OCI-LY7 (cell line): Measurements from ENCODE around the gene CHMP1A. TPM values are rescaled to one million over a fixed set of nuclear protein-coding genes. Genes with fewer than 3 reads are reported as not detected.

Source experiments
- BruUV-seq: library from RNA; stranded (reverse); fragments of 400-500 nt; replicated peaks from 2 replicates; lab custom pipeline; 2021; lab: Mats Ljungman, UMichigan
- CTCF ChIA-PET: fragments of 300-600 bp; sonication (Branson Sonifier 250); formaldehyde crosslinking; loops from one replicate; lab custom pipeline; 2022; ENCODE audit warnings: antibody characterized with exemption; ENCODE audit not compliant: unreplicated experiment; lab: Charles Lee
- POLR2A ChIA-PET: fragments of 300-600 bp; sonication (Branson Sonifier 250); formaldehyde crosslinking; loops from one replicate; lab custom pipeline; 2022; ENCODE audit warnings: antibody characterized with exemption; lab: Charles Lee
- DNase-seq: peaks from one replicate; pipeline ENCODE4 v3.0.0-alpha.2; 2015; ENCODE audit warnings: low spot score
- H2AFZ ChIP-seq: fragments of 200-600 bp; sonication (generic), shearing (Covaris generic); 2 replicates; pipeline ENCODE4 v1.6.1; 2014; ENCODE audit warnings: mild to moderate bottlenecking, antibody characterized with exemption, low read length, moderate library complexity
- H3K27ac ChIP-seq: fragments of 200-600 bp; sonication (generic); 2 replicates; pipeline ENCODE4 v1.5.1; 2014; ENCODE audit warnings: mixed run types, low read depth, mild to moderate bottlenecking, moderate library complexity, low read length, inconsistent platforms; ENCODE audit not compliant: poor library complexity, severe bottlenecking
- H3K36me3 ChIP-seq: fragments of 200-600 bp; sonication (generic); 2 replicates; pipeline ENCODE4 v1.6.1; 2014; ENCODE audit warnings: mild to moderate bottlenecking, antibody characterized with exemption, low read length, moderate library complexity, mixed read lengths; ENCODE audit not compliant: insufficient read depth
- H3K4me1 ChIP-seq: fragments of 200-600 bp; sonication (generic); 2 replicates; pipeline ENCODE4 v1.5.1; 2014; ENCODE audit warnings: mild to moderate bottlenecking, low read length; ENCODE audit not compliant: insufficient read depth, poor library complexity, severe bottlenecking
- H3K4me2 ChIP-seq: fragments of 200-600 bp; sonication (generic); 2 replicates; pipeline ENCODE4 v1.6.1; 2014; ENCODE audit warnings: mild to moderate bottlenecking, low read length
- H3K4me3 ChIP-seq: fragments of 200-600 bp; sonication (generic); 2 replicates; pipeline ENCODE4 v1.5.1; 2014; ENCODE audit warnings: mild to moderate bottlenecking, low read depth, low read length; ENCODE audit not compliant: poor library complexity, severe bottlenecking
- H3K79me2 ChIP-seq: fragments of 200-600 bp; sonication (generic); 2 replicates; pipeline ENCODE4 v1.6.1; 2016; ENCODE audit warnings: low read depth, mild to moderate bottlenecking, low read length, moderate library complexity, mixed read lengths; ENCODE audit not compliant: insufficient read depth
- H3K9me2 ChIP-seq: fragments of 200-600 bp; sonication (generic); 2 replicates; pipeline ENCODE4 v1.6.1; 2016; ENCODE audit warnings: mild to moderate bottlenecking, low read length, mixed read lengths; ENCODE audit not compliant: insufficient read depth
- H3K9me3 ChIP-seq: fragments of 200-600 bp; sonication (generic); 2 replicates; pipeline ENCODE4 v1.6.1; 2014; ENCODE audit warnings: mild to moderate bottlenecking, mixed run types, low read length, mixed read lengths
- H4K20me1 ChIP-seq: fragments of 200-600 bp; sonication (generic); 2 replicates; pipeline ENCODE4 v1.6.1; 2014; ENCODE audit warnings: mild to moderate bottlenecking, antibody characterized with exemption, low read length, moderate library complexity, mixed read lengths; ENCODE audit not compliant: insufficient read depth
- EZH2phosphoT487 ChIP-seq: fragments of 200-600 bp; sonication (generic); IDR thresholded peaks from 2 replicates; pipeline ENCODE4 v1.6.1; 2018; ENCODE audit warnings: low read depth, borderline replicate concordance, mild to moderate bottlenecking, mixed run types, antibody characterized with exemption, low read length, moderate library complexity, mixed read lengths
- intact Hi-C: fragments of 100-400 bp; cut with micrococcal nuclease; formaldehyde crosslinking; loops from one replicate; pipeline ENCODE4 v1.10.0; 2022; ENCODE audit not compliant: unreplicated experiment
- total RNA-seq, 2 experiments: library from RNA; depleted of rRNA in 1 of 2; stranded (reverse); fragments of >200 nt in 1 of 2; shearing (Covaris generic) in 1 of 2; gene quantifications; 2 replicates each; pipeline ENCODE4 v1.2.3, GENCODE V29; 2014 to 2022
- TF ChIP-seq, protein P1 (sequence below): fragments of 200-600 bp; sonication (generic); conservative IDR thresholded peaks from 2 replicates; pipeline ENCODE4 v1.5.1; 2014; ENCODE audit warnings: mild to moderate bottlenecking, antibody characterized with exemption, low read length, moderate library complexity, mixed read lengths

Gene CHMP1A
- total RNA-seq, 2 experiments from 2014 or later = 53.1 to 76.2 TPM

DNA sequence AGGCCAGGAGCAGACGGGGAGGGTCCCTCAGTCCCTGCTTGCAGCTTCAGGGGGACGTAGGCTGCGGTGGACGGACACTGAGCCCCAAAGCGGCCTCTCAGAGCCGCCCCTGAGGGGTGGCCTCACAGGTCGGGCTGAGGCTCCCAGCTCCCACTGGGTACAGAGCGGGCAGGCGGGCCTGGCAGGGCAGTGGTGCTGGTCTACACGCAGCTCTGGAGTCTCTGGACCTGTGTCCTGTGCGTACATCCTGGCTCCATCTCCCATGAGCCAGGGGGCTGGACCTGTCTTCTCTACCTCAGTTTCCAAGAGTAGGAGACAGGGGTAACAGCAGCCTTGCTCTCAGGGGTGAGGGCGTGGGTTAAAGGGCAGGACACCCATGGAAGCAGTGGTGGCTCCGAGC is 42.3 kb downstream of the CHMP1A start:
- ChIA-PET CTCF (interaction anchor here (0.6 kb wide), 1 partner anchor 422 kb away, joined by 3 read pairs; no protein-coding TSS in a partner anchor), POLR2A (no interaction called here)
- no peak overlapping the region for H3K27ac ChIP-seq
- H3K36me3 ChIP-seq = no peaks in the 10 kb centered on the region
- DNase-seq = no peak
- no peak overlapping the region for H3K4me2 ChIP-seq
- H3K9me2 ChIP-seq = no peaks in the 10 kb centered on the region
- no peaks in the 10 kb centered on the region for H3K9me3 ChIP-seq
- TF ChIP-seq, protein P1, sequence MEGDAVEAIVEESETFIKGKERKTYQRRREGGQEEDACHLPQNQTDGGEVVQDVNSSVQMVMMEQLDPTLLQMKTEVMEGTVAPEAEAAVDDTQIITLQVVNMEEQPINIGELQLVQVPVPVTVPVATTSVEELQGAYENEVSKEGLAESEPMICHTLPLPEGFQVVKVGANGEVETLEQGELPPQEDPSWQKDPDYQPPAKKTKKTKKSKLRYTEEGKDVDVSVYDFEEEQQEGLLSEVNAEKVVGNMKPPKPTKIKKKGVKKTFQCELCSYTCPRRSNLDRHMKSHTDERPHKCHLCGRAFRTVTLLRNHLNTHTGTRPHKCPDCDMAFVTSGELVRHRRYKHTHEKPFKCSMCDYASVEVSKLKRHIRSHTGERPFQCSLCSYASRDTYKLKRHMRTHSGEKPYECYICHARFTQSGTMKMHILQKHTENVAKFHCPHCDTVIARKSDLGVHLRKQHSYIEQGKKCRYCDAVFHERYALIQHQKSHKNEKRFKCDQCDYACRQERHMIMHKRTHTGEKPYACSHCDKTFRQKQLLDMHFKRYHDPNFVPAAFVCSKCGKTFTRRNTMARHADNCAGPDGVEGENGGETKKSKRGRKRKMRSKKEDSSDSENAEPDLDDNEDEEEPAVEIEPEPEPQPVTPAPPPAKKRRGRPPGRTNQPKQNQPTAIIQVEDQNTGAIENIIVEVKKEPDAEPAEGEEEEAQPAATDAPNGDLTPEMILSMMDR = no peak
- no peak for TF ChIP-seq EZH2phosphoT487
- no TSS peak for BruUV-seq
- no peak overlapping the region for H3K4me3 ChIP-seq
- no peak overlapping the region for H2AFZ ChIP-seq
- no peaks in the 10 kb centered on the region for H3K79me2 ChIP-seq
- intact Hi-C loops = no loop called here
- H3K4me1 ChIP-seq = no peaks in the 10 kb centered on the region
- H4K20me1 ChIP-seq = no peaks in the 10 kb centered on the region

DNA sequence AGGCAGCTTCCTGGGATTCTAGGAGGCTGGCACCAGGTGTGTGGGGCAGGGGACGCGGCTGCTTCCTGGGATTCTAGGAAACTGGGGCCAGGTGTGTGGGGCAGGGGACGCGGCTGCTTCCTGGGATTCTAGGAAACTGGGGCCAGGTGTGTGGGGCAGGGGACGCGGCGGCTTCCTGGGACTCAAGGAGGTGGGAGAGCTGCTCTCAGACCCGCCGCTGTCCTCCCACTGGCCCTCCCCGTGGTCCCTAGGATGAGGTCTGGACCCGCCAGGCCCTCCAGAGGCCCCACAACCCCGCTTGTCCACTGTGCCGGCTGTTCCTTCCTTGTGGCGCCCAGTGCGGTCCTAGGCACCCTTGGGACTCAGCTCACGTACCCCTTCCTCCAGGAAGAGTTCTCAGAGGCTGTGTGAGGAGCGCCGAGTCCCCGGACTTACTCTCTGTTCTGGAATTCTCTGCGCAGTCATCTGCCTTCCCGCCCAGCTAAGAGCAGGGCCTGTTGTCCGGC is 43.5 kb downstream of the CHMP1A start:
- Histone ChIP-seq H3K4me1 (no peaks in the 10 kb centered on the region), H3K9me3 (no peaks in the 10 kb centered on the region), H3K79me2 (no peaks in the 10 kb centered on the region), H3K4me2 (no peak overlapping the region), H3K36me3 (no peaks in the 10 kb centered on the region), H3K4me3 (no peak overlapping the region), H2AFZ (no peak overlapping the region), H4K20me1 (no peaks in the 10 kb centered on the region), H3K27ac (no peak overlapping the region), H3K9me2 (no peaks in the 10 kb centered on the region)
- TF ChIP-seq EZH2phosphoT487 = no peak
- TF ChIP-seq, protein P1 = no peak
- CTCF ChIA-PET = no interaction called here
- no peak for DNase-seq
- POLR2A ChIA-PET = no interaction called here
- no TSS peak for BruUV-seq
- intact Hi-C loops = no loop called here

DNA sequence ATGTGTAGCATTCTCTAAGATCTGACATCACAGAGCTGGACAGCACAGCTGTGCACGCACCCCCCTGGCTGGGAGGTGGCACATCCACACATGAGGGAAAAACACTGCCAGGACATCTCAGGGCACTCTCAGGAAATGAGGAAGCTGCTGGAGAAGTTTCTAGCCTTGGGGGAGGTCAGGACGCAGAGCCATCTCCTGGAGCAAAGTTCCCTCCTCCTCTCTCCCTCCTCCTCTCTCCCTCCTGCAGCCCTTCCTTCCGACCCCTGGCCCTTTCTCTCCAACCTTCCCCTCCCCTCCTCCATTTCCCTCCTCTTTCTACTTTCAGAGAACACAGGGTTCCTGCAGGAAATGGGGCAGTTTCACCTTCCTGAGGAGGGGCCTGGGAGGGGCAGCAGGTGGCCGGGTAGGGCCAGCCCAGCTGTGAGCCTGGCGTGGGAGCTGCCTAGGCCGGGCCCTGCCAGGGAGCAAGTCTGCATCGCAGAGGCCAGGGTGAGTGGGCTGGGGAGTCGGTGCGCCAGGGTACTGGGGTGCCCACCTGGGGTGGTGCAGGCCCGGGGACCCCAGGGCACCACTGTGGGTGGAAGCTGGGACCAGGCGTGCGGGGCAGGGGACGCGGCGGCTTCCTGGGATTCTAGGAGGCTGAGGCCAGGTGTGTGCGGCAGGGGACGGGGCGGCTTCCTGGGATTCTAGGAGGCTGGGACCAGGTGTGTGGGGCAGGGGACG is 44.1 kb downstream of the CHMP1A start, which contains the start of gene DPEP1:
Gene DPEP1 (plus strand): TSS at position 412 of the 723 bp plus-strand sequence. CDS start 16,769 bp downstream, outside the sequence.
- Histone ChIP-seq H3K79me2 (no peaks in the 10 kb centered on the region), H3K9me3 (no peaks in the 10 kb centered on the region), H3K4me1 (no peaks in the 10 kb centered on the region), H4K20me1 (no peaks in the 10 kb centered on the region), H3K27ac (no peak within 1 kb of the TSS), H2AFZ (no peak within 1 kb of the TSS), H3K4me2 (no peak within 1 kb of the TSS), H3K36me3 (no peaks in the 10 kb centered on the region), H3K4me3 (no peak within 1 kb of the TSS), H3K9me2 (no peaks in the 10 kb centered on the region)
- no peak for DNase-seq
- POLR2A ChIA-PET = no interaction called here
- CTCF ChIA-PET = no interaction called here
- no TSS peak for BruUV-seq
- TF ChIP-seq, protein P1 = no peak
- TF ChIP-seq EZH2phosphoT487 = no peak
- intact Hi-C loops = no loop called here
